GM23338 (cell line): ENCODE measurements around the gene MYO9A.

ENCODE experiments used
- EZH2 ChIP-seq: fragments of 200-600 bp; sonication (generic); IDR thresholded peaks from one replicate; pipeline ENCODE4 v1.8.0; 2017; ENCODE audit warnings: antibody characterized with exemption, mild to moderate bottlenecking, low read depth; ENCODE audit not compliant: unreplicated experiment
- EZH2phosphoT487 ChIP-seq: fragments of 200-600 bp; sonication (generic); IDR thresholded peaks from one replicate; pipeline ENCODE4 v1.8.1; 2018; ENCODE audit warnings: antibody characterized with exemption; ENCODE audit not compliant: unreplicated experiment
- JUNB ChIP-seq: IDR thresholded peaks from one replicate; pipeline ENCODE4 v1.6.1; 2016; ENCODE audit warnings: antibody characterized with exemption; ENCODE audit not compliant: unreplicated experiment
- NANOG ChIP-seq: IDR thresholded peaks from 2 replicates; pipeline ENCODE4 v1.6.1; 2016; ENCODE audit warnings: antibody characterized with exemption, borderline replicate concordance
- POLR2AphosphoS5 ChIP-seq: IDR thresholded peaks from 2 replicates; pipeline ENCODE4 v1.6.1; 2016; ENCODE audit warnings: antibody characterized with exemption, low read depth
- REST ChIP-seq: IDR thresholded peaks from one replicate; pipeline ENCODE4 v1.6.1; 2018; ENCODE audit warnings: antibody characterized with exemption; ENCODE audit not compliant: unreplicated experiment
- ZNF114 ChIP-seq: fragments of 250-450 bp; sonication (Bioruptor Pico); IDR thresholded peaks from 2 replicates; pipeline ENCODE4 v1.5.0; 2020; ENCODE audit warnings: mild to moderate bottlenecking, moderate library complexity
- TF ChIP-seq, protein P1 (sequence below), 2 experiments: fragments of 200-600 bp in 1 of 2; sonication (generic) in 1 of 2; conservative IDR thresholded peaks; 2 replicates each; pipeline versions ENCODE4 v1.5.1 to v1.6.1; 2016 to 2017; ENCODE audit warnings: antibody characterized with exemption in 2 of 2, low read depth in 2 of 2, mild to moderate bottlenecking in 2 of 2, moderate library complexity in 1 of 2
- TF ChIP-seq, protein P2 (sequence below): IDR thresholded peaks from 2 replicates; pipeline ENCODE4 v1.6.1; 2016; ENCODE audit warnings: antibody characterized with exemption

DNA sequence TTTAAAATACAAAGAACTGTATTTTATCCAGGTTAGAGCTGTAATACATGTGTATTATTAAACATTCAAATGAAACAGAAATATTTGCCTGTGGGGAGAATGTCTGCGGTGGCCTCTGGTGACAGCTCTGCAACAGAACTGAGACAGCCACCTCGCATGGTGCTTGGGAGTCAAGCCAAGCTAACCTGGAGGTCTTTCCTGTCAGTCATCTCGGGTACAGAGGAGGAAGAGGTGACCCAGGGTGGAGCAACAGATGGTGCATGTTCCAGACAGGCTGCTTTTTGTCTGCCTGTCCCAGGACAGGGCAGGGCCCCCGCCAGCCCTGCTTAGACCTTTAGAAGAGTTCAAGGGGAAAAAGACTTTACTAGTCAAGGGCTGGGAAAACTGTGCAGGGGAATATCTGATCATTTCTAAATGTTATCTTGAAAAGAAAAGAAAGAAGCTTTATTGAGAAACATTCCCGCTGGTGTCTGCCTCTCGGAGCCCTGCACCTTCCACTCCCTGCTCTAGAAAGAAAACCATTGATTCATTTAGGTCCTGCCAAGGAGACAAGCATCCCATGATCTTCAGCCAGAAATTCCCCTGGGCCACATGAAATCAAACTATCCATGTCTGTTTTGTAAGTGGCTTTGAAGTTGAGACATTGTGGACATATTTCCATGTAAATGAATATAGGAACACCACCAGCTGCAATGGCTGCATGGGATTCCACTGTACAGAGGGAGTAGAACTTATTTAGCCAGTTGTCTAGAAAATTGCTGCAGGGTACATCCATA, 313.1 kb downstream of the MYO9A start:
- TF ChIP-seq EZH2phosphoT487 (no peak), EZH2 (no peak), POLR2AphosphoS5 (no peak), REST (no peak), JUNB (no peak), NANOG (no peak), ZNF114 (no peak)
- TF ChIP-seq, protein P1, sequence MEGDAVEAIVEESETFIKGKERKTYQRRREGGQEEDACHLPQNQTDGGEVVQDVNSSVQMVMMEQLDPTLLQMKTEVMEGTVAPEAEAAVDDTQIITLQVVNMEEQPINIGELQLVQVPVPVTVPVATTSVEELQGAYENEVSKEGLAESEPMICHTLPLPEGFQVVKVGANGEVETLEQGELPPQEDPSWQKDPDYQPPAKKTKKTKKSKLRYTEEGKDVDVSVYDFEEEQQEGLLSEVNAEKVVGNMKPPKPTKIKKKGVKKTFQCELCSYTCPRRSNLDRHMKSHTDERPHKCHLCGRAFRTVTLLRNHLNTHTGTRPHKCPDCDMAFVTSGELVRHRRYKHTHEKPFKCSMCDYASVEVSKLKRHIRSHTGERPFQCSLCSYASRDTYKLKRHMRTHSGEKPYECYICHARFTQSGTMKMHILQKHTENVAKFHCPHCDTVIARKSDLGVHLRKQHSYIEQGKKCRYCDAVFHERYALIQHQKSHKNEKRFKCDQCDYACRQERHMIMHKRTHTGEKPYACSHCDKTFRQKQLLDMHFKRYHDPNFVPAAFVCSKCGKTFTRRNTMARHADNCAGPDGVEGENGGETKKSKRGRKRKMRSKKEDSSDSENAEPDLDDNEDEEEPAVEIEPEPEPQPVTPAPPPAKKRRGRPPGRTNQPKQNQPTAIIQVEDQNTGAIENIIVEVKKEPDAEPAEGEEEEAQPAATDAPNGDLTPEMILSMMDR (conservative IDR thresholded peaks at IDR 0.05; ENCODE audit: low read depth in 2 of 2), result no peak
- TF ChIP-seq, protein P2, sequence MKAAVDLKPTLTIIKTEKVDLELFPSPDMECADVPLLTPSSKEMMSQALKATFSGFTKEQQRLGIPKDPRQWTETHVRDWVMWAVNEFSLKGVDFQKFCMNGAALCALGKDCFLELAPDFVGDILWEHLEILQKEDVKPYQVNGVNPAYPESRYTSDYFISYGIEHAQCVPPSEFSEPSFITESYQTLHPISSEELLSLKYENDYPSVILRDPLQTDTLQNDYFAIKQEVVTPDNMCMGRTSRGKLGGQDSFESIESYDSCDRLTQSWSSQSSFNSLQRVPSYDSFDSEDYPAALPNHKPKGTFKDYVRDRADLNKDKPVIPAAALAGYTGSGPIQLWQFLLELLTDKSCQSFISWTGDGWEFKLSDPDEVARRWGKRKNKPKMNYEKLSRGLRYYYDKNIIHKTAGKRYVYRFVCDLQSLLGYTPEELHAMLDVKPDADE, result no peak
